GM19023 (cell line): Measurements from ENCODE around the gene IGLON5.
A peak's percentile ranks its signal among the peaks of the same experiment; 100 is the strongest.

Source experiments
- ATAC-seq: cut with Tn5 transposase; IDR thresholded peaks from one replicate; pipeline ENCODE4 v1.9.1; 2021; ENCODE audit warnings: mild to moderate bottlenecking, moderate library complexity; ENCODE audit not compliant: unreplicated experiment

The IGLON5 gene

DNA sequence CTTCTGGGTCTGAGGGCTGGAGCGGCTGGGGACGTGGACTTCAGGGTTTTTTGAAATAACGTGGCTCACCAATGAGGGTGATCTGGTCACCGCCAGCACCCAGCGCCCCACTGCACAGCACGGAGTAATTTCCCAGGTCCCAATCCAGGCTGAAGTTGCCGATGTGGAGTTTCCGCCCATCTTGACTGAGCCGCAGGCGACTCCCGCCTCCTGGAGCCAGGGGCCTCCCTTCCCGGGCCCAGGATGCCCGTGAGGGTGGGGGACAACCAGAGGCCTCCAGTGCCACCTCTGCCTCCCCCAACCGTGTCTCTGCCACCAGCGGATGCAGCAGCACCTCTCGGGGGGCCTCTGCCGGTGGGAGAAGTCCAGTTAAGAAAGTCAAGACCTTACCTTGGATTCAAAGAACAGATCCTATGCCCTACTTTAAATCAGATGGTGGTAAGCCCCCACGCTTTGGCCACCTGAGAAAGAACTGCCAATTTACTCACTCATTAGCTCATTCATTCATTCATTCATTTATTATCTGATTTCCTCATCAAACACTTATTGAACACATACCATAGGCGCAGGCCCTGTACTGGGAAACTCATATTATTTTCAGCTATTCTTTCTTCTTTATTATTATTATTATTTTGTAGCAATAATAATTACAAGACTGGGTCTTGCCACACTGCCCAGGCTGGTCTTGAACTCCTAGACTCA lies 26.6 kb downstream of the IGLON5 start:
- ATAC-seq = no peak

DNA sequence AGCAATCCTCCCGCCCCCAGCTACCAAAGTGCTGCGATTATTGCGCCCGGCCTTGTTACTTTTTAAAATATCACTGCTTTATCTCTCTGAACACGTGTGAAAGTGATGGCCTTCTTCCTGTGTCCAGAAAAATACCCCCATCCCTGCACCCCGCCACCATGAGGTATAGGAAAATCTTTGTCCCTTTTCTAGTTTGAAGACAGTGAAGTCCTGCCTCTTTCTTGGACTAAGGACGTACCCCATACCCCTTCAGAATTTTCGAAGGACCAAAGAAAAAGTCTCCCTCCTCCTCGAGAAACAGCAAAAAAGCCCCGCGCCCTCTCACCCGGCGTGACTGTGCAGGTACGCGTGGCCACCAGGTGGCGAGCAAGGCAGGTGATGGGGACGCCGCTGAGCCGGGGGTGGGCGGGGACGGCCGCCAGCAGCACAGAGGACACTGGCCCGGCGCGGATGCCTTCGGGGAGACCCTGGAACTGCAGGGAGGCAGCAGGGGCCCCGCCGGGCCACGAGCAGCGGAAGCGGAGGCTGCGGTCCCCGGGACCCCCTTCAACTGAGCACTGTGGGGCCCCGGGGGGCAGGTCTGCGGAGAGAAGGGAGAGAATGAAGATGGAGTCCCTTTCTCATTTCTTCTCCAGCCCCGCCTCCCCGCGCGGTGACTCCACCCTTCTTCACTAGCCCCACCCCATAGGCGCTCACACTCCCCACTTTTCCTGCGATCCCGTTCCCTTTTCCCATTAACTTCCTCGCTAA lies 27.3 kb downstream of the IGLON5 start:
- peak; percentile 50 for ATAC-seq

DNA sequence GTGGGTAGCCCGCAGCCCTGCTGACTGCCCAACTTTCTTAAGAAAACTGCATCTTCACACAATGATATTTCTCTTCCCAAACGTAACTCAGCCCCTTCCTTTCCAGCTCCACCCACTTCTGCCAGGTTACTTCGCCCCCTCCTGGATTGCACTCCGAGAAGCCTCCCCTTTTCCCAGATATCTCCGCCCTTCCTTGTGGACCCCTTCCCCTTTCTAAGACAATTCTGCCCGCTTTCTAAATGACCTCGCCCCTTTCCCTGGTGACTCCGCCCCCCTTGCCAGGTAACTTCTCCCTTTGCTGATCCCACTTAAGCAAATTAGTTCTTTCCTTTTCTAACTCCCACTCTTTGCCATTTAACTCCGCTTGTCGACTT lies 27.9 kb downstream of the IGLON5 start:
- ATAC-seq = peak; percentile 1

DNA sequence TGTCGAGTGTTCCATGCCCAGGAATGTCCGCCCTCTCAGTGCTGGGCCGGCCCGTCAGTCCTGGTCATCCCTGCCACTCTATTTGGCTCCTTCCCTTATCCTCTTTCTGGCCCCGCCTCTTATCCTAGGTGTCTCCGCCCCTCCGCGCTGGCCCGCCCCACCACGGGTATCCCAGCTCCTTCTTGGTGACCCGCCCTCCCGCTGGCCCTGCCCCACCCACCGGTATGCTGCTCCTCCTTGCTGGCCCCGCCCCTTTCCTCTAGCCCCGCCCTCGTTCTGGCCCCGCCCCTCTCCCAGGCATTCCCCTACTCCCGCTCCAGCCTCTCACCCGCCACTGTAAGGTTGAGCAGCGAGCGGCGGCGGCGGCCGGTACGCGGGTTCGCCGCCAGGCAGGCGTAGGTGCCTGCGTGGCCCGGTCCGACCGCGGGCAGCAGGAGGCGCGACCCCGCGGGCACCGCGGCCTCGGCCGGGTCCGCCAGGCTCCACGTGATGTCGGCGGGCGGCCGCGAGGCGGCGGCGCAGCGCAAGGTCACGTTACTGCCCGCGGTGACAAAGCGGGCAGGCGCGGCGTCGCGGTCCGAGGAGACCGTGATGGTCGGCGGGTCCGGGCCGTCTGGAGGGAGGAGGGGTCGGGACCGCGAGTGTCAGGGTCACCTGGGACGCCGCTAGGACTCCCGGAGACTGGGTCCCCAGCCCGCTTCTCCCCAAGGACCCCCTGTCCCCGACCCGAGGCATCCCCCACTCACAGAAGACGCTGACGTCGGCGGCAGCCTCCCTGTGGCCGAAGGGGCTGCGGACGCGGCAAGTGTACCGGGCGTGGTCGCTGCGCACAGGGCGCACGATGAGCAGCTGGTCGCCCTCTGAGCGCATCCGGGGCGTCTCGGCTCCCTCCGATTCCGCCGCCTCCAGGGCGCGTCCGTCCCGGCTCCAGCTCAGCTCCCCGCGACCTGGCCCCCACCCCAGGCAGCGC lies 28.5 kb downstream of the IGLON5 start:
- ATAC-seq = peak; percentile 57

DNA sequence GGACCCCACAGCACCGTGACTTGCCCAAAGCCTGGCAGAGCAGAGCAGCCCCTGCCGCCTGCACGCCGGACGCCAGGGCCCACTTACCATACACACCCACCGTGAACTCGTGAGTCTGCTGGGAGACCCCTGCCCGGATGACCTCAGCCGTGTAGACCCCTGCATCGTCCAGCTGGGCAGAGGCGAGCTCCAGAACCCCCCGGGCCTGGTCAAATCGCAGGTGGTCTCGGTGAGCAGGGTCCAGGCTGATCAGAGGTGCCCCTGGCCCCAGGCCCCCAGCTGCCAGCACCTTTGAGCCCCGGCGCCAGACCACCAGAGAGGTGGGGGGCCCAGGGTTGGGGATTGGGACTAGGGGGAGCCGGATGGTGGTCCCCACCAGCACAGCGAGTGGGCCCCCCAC lies 29.6 kb downstream of the IGLON5 start:
- no peak for ATAC-seq

DNA sequence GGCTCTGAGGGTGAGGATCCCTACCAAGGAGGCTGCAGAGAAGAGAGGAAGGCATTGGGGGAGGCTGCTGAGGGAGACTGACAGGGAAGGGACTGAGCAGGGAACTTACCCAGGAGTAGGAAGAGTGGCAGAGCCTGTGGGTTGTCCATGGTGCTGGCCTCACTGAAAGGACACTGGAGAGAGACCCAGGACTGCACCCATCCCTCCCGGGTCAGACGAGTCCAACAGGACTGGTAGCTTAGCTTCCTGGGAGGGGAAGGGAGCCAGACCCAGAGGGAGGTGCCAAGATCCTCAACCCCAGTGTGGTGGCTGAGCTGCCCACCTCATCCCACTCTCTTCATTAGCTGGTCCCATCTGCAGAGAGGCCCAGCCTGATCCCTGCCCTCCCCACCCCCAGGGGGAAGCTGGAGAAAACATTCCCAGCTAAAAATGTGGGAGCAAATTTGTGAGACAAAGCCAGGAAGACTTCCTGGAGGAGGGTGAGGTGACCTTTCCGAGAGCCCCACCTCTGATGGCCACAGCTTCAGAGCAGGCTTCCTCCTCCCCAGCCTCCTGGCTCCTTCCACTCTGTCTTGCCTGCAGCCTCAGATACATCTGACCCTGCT lies 30.6 kb downstream of the IGLON5 start, which contains the start of gene VSIG10L:
Gene VSIG10L (minus strand): TSS at position 164 of the 605 bp plus-strand sequence. CDS start 15 bp downstream, at position 149.
- ATAC-seq = no peak

DNA sequence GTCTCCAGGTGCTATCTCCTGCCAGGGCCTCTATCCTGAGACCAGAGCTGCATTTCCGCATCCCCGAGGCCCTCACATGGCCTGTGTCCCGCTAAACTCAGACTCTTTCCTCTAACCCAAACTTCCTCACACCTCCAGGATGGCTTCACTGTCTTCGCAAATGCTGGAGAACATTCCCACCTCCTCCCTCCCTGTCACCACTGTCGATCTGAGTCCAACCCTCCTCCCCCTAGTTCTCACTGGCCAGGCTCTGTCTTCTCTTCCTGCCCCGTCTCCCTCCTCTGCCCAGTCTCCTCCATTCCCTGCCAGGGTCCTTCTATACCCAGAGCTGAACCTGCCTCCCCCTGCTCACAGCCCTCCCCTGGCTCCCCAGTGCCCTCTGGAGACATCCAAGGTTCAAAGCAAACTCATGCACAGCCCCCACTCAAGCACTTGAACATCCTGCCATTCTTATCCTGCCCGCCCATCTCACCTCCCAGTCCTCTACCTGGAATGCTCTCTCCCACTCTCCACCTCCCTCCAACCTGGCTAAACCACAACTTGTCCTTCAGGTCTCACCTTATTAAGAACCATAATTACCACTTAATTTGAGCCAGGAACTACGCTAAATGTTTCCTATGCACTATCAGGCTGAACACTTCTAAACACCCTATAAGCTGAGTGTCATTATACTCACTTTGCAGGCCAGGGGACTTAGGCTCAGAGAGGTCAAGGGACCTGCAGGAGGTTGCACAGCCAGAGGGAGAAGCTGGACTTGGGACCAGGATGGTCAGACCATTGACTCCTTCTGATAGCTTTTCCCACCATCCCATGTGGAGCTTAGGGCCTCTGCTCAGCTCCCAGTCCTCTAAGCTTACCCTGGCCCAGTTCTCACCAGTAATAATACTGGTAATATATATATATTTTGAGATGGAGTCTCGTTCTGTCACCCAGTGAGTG lies 31.5 kb downstream of the IGLON5 start:
- no peak for ATAC-seq

DNA sequence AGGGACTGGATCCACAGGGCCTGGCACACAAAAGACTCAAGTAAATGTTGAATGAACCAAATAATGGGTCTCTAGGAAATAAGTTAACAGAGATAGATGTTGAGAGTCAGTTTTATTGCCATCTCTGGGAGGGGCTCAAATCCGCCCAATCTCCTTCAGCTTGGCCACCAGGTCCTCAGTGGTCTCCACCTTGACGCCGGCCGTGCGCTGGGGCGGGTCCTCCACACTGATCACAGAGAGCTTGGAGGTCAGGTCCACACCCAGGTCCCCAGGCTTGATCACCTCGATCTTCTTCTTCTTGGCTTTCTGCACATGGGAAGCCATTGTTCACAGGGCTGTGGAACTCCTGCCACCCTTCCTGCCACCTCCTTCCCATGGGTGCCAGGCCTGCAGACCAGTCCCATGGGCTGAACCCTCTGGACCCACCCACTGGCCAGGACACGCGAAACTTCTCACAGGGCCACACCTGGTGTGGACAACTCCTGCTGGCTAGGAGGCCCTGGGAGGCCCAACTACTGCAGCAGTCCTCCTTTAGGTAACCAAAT lies 33.7 kb downstream of the IGLON5 start:
- no peak for ATAC-seq

DNA sequence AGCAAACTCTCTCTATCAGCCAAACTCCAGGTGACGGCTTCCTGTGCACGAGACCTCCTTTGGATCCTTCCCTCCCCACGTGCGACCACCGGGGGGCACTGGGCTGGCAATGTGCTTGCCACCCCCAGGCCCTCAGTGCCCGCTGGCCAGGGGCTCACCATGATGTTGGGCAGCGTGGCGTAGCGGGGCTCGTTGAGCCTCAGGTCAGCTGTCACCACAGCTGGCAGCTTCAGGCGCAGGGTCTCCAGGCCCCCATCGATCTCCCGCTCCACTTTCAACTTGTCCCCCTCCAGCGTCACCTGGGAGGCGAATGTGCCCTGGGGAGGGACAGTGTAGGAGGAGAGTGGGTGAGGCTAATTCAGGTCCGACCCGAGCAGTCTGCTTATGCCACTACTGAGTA lies 35.3 kb downstream of the IGLON5 start:
- no peak for ATAC-seq

DNA sequence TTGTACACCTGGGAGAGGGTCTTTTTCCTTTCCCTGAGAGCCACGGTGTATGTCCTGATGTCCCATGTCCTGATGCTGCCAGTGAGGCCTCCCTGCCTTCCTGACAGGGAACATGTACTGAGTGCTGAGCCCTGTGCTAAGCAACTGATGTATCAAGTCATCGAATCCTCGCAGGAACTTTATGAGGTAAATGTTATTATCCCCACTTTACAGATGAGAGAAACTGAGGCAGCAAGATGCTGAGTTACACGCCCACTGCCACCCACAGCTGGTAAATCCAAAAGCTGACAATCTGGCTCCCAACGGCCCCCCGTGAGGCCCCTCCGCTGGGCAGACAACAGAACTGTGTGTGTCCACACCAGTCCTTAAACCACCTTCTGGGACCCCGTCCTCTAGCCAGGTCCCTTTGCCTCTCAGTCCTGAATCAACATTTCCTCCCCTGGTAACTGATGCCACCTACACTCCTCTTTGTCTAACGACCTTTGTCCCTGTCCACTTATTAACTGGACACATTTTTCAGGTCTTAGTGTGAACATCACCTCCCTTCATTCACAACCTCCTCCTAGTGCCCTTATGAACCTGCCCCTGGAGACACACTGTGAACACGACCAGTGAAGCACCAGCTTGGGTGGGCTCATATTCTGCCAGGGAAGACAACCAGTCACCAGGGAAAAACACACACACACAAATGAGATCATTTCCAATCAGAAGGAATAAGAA lies 35.9 kb downstream of the IGLON5 start:
- ATAC-seq = no peak

DNA sequence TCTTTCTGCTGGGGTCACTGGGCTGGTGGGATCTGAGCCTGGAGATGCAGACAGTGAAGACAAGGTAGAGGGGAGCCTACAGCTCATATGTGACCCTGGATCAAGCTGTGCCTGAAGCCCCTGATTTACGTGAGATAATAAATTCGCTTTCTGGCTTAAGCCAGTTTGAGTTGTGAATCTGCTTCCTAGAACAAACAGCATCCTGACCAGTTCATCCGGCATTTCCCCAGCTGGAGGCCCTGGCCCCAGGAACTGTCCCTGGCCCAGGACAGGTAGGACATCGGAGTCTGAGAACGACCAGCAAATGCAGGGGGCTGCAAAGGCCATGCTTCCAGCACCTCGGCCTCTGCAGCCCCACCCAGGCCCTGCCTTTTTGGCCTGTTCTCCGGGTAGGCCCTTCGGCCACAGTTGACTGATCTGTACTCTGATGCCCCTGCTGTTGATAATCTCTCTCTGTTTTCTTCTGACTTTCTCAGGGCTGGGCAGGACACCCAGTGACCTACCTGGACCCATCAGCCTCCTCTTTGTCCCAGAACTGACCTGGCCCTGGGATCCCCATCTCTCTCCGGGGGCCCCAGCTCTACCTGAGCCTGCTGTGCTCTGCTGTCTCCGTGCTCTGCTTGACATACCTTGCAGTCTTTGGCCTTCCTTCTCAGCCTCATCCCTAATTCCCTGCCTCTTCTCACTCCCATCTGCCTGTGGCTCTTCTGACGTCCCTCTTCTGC lies 40.0 kb downstream of the IGLON5 start:
- ATAC-seq = no peak

DNA sequence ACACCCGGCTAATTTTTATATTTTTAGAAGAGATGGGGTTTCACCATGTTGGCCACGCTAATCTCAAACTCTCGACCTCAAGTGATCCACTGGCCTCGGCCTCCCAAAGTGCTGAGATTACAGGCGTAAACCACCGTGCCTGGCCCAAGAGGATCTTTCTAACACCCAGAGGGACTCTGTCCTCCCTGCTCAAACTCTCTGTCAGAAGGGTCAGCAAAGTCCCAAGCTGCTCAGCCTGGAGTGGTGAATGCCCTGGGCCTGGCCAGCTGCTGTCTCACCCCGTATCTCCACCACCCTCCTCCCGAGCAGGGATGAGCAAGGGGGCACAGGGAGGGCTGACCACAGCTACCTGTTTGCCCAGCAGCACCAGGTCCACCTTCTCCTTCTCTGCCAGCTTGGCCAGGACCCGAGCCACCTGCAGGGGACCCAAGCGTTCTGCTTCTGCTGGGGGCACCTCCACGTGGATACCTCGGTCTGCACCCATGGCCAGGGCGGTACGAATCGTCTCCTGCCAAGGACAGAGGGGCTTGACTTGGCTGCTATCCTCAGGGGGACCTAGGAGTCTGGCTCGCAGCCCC lies 41.4 kb downstream of the IGLON5 start:
- ATAC-seq = no peak

DNA sequence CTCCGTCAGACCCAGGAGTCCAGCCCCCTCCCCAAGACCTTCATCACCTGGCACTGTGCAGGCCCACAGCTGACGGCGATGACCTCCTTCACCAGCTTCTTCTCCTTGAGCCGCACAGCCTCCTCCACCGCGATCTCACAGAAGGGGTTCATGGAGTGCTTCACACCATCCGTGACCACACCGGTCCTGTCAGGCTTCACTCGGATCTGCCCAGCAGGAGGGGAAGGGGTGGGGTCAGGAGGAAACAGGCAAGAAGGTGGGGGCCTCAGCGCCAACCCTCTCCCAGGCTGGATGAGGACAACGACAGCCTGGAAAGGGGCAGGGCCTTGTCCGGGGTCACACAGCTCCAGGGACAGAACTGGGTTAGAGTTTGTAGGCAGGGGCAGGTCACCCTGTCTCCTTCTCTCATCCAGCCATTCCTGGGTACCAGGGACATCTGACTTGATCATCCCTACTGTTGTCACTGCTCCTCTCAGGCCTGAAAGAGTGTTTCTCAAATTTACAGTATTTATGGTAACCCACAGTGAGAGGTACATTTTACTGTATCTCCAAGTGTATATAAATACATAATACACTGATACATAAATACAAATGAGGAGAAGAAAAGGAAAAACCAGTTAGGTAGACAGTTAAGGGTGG lies 42.8 kb downstream of the IGLON5 start:
- no peak for ATAC-seq

DNA sequence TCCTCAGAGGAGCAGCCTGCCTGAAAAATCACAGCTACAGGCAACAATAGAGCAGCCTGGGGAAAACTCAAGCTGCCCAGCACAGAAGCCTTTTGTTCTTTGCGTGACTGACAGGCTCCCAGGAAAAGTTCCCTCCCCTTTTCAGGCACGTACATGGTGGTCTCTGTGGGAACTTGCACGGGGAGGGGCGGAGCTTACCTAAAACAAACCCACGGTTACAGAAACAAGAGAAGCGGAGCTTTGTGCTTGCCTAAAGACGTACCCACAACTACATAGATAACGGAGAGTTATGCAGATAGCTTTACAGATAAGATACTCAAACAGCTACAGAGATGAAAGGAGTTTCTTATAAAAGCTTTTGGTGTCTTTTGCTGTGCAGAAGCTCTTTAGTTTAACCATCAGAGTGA lies 43.3 kb downstream of the IGLON5 start:
- no peak for ATAC-seq

DNA sequence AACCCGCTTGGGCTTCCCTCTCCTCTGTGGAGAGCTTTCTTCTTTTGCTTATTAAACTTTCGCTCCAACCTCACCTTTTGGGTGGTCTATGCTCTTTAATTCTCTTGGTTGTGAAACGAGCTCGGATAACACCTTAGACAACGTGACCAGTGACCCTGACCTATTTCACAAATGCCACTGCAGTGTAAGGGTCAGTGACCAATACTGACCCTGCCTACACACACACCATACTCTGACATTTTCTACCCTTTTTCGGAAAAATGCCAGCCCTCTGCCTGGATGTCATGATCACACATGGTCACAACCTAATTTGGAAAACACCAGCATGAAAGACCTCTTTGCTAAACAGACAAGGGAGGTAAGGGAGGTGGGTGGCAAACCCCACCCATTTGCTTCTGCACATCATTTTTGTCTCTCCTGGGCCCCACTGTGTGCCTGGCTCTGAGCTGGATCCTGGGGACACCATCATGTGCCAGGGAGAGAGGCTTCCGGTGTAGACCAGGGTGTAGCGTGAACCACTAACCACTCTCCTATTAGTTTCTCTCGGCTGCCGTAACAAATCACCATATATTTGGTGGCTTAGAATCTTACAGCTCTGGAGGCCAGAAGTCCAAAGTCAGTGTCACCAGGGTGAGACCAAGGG lies 44.8 kb downstream of the IGLON5 start:
- no peak for ATAC-seq

DNA sequence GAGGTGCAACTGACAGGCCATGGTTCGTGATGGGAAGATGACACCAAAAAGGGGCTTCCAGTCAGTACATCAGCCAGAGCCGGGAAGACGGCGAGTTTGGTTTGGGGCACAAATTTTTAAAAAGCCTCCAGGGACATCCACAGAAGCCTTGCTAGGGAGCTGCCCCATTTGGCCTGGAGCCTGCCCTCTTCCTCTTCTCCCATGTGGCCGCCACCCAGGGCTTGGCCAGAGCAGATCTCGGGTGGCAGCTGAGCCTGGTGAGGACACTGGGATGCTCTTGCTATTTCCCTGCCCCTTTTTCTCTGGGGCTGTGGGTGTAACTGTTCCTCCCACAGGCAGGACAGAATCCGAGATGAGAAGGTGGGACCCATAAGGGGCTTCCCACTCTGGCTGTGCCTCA lies 46.5 kb downstream of the IGLON5 start:
- ATAC-seq = no peak

DNA sequence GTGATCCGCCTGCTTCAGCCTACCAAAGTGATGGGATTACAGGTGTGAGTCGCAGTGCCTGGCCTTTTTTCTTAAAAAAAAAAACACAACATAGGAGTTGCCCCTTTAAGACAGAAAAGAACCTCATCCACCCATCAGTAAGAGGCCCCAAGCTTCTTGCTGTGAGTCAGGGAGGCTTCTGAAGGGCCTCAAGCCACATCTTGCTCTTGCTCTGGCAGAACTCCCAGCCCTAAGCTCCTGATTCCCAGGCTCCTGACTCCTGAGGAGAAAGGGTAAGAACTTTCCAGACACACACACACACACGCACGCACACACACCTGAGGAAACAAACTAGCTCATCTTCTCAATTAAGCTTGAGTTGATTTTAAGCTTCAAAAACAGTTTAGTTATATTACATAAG lies 47.9 kb downstream of the IGLON5 start:
- ATAC-seq = no peak
